ENCODE results near the gene PTBP3. TPM values are rescaled to one million over a fixed set of nuclear protein-coding genes. Genes with fewer than 3 reads are reported as not detected.

PTBP3 gene
- total and polyA plus RNA-seq, 2 experiments from 2014 or later: 14.7 to 26.5 TPM

DNA sequence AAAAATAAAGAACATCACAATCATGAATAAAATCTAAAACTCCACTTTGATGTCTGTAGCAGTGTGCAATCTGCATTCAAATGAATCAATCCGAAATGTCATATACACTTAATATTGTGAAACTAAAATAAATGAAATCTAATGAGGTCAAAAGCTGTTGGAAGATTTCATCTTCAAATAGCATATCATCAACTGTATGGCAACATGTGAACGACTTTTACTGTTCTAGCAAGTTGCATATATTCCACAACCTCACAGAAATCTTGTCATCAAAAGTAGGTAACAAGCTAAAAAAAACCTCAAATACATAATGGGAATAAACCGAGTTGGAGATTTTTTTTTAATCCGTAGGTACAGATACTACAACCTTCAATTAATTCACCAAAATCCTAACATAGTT is 1.2 kb downstream of the PTBP3 start:
- WGBS, 2 experiments (ENCODE audit: low coverage in 1 of 2, low lambda C conversion rate in 2 of 2, missing lambda C conversion rate in 2 of 2): 11 to 14% methylated on average over 4 of the region's 4 CpGs
- peak overlapping the region; percentile 61 for H2AFZ ChIP-seq
- TF ChIP-seq EZH2phosphoT487 (IDR thresholded peaks at IDR 0.05; ENCODE audit: insufficient read depth, low read depth) (no peak), EZH2 (IDR thresholded peaks at IDR 0.05; ENCODE audit: insufficient read depth, poor library complexity, severe bottlenecking) (no peak)
- peak overlapping the region; percentile 83 for H3K27ac ChIP-seq
- H3F3A ChIP-seq (ENCODE audit: insufficient read depth): peaks cover 25% of the 10 kb centered on the region
- H3K27me3 ChIP-seq (replicated peaks; ENCODE audit: insufficient read depth): no peaks in the 10 kb centered on the region
- DNase-seq: peak; percentile 36
- H3K4me3 ChIP-seq: peak overlapping the region; percentile 97
- no peaks in the 10 kb centered on the region for H3K9me2 ChIP-seq (ENCODE audit: insufficient read depth)
- H3K4me1 ChIP-seq (ENCODE audit: insufficient read depth): peaks cover 34% of the 10 kb centered on the region
- H3K9ac ChIP-seq: peak overlapping the region; percentile 90
- H3K36me3 ChIP-seq (ENCODE audit: low read depth): no peaks in the 10 kb centered on the region
- in situ Hi-C loops (cut with MboI): no loop called here
- H3K79me2 ChIP-seq (ENCODE audit: insufficient read depth): peaks cover 56% of the 10 kb centered on the region
- H4K20me1 ChIP-seq (ENCODE audit: insufficient read depth): peaks cover 7% of the 10 kb centered on the region; the same call in 1 of the 2 replicates
- no peaks in the 10 kb centered on the region for H3K9me3 ChIP-seq (ENCODE audit: low read depth)
- peak overlapping the region; percentile 83 for H3K4me2 ChIP-seq (ENCODE audit: unreplicated experiment)

DNA sequence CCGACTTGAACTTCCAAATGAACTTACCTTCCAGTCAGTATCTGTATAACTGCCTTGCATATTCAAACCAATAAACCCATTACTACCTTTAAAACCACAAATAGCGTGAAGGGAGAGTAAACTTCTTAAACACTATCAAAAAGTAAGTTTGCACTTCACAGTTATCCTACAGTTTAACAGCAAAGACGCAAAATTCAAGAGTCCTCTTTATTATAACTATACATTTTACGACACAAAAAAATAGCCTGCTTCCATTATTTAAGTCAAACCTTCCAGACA is 1.8 kb downstream of the PTBP3 start:
- Histone ChIP-seq H3K9me2 (ENCODE audit: insufficient read depth) (no peaks in the 10 kb centered on the region), H3K9me3 (ENCODE audit: low read depth) (no peaks in the 10 kb centered on the region), H3K27me3 (replicated peaks; ENCODE audit: insufficient read depth) (no peaks in the 10 kb centered on the region), H4K20me1 (ENCODE audit: insufficient read depth) (peaks cover 13% of the 10 kb centered on the region; the same call in 1 of the 2 replicates), H3K4me3 (peak overlapping the region; percentile 97), H3K36me3 (ENCODE audit: low read depth) (no peaks in the 10 kb centered on the region), H3K79me2 (ENCODE audit: insufficient read depth) (peaks cover 62% of the 10 kb centered on the region), H3K27ac (no peak overlapping the region), H3F3A (ENCODE audit: insufficient read depth) (peaks cover 25% of the 10 kb centered on the region), H3K9ac (peak overlapping the region; percentile 90), H3K4me1 (ENCODE audit: insufficient read depth) (peaks cover 36% of the 10 kb centered on the region), H3K4me2 (ENCODE audit: unreplicated experiment) (peak overlapping the region; percentile 83), H2AFZ (no peak overlapping the region)
- no peak for DNase-seq
- 96 to 97% methylated on average over 4 of the region's 4 CpGs for WGBS, 2 experiments (ENCODE audit: low coverage in 1 of 2, low lambda C conversion rate in 2 of 2, missing lambda C conversion rate in 2 of 2)
- in situ Hi-C loops (cut with MboI): no loop called here
- TF ChIP-seq EZH2phosphoT487 (IDR thresholded peaks at IDR 0.05; ENCODE audit: insufficient read depth, low read depth): no peak
- no peak for TF ChIP-seq EZH2 (IDR thresholded peaks at IDR 0.05; ENCODE audit: insufficient read depth, poor library complexity, severe bottlenecking)

DNA sequence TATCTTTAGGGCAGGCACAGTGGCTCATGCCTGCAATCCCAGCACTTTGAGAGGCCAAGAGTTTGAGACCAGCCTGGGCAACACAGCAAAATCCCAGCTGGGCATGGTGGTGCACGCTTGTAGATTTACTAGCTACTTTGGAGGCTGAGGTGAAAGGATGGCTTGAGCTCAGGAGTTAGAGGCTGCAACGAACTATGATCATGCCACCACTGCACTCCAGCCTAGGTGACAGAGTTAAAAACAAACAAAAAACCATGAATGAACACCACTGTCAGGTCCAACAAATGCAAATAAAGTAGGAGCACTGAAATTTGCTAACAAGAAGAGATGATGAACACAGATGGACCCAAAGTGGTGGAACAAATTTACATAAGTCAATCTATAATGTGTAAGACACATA is 4.9 kb downstream of the PTBP3 start:
- Histone ChIP-seq H3K4me3 (no peak overlapping the region), H3K9me2 (ENCODE audit: insufficient read depth) (no peaks in the 10 kb centered on the region), H3K27ac (no peak overlapping the region), H2AFZ (no peak overlapping the region), H3K27me3 (replicated peaks; ENCODE audit: insufficient read depth) (no peaks in the 10 kb centered on the region), H3K36me3 (ENCODE audit: low read depth) (no peaks in the 10 kb centered on the region), H3K4me2 (ENCODE audit: unreplicated experiment) (no peak overlapping the region), H3K79me2 (ENCODE audit: insufficient read depth) (peaks cover 92% of the 10 kb centered on the region), H3F3A (ENCODE audit: insufficient read depth) (peaks cover 18% of the 10 kb centered on the region), H3K9me3 (ENCODE audit: low read depth) (no peaks in the 10 kb centered on the region), H4K20me1 (ENCODE audit: insufficient read depth) (peaks cover 17% of the 10 kb centered on the region; the same call in 1 of the 2 replicates), H3K4me1 (ENCODE audit: insufficient read depth) (peaks cover 30% of the 10 kb centered on the region), H3K9ac (no peak overlapping the region)
- TF ChIP-seq EZH2phosphoT487 (IDR thresholded peaks at IDR 0.05; ENCODE audit: insufficient read depth, low read depth): no peak
- no peak for TF ChIP-seq EZH2 (IDR thresholded peaks at IDR 0.05; ENCODE audit: insufficient read depth, poor library complexity, severe bottlenecking)
- no peak for DNase-seq
- in situ Hi-C loops (cut with MboI): no loop called here
- WGBS, 2 experiments (ENCODE audit: low coverage in 1 of 2, low lambda C conversion rate in 2 of 2, missing lambda C conversion rate in 2 of 2): 97 to 98% methylated on average over 2 of the region's 2 CpGs

DNA sequence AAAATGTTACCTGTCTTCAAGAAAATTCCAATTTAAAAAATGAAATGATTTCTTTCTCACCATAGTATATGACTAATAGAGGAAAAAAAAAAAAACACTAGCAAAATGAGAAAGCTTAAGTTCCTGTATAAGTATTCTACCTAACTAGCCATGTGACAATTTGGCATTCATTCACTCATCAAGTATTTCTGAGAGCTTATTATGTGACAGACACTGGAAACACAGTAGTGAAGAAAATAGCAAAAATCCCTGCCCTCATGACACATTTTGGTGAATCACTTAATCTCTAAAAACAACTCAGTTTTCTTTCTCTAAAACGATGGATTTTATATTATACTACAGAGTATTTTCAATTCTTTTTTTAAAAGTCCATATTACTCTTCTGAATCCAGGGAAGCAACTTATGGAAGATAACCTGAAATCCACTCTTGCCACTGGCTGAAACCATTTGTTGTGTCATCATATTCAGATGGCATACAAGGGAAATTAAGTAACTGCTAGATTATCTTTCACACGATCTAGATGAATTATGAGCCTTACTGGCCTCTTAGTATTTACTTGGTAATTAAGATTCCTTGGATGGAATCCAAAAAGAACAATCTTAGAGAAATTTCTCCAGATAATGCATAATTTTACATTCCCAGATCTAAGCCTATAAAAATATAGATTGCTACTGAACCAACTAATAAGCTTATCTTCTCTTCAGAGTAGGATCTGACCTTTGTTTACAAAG is 5.5 kb downstream of the PTBP3 start:
- H3K27me3 ChIP-seq (replicated peaks; ENCODE audit: insufficient read depth): no peaks in the 10 kb centered on the region
- H3K9me3 ChIP-seq (ENCODE audit: low read depth): no peaks in the 10 kb centered on the region
- in situ Hi-C loops (cut with MboI): no loop called here
- H2AFZ ChIP-seq: no peak overlapping the region
- DNase-seq: peak; percentile 50
- H3K27ac ChIP-seq: no peak overlapping the region
- WGBS, 2 experiments (ENCODE audit: low coverage in 1 of 2, low lambda C conversion rate in 2 of 2, missing lambda C conversion rate in 2 of 2): 17 to 22% methylated on average over 2 of the region's 2 CpGs
- H3K4me2 ChIP-seq (ENCODE audit: unreplicated experiment): peak overlapping the region; percentile 3
- TF ChIP-seq EZH2phosphoT487 (IDR thresholded peaks at IDR 0.05; ENCODE audit: insufficient read depth, low read depth) (no peak), EZH2 (IDR thresholded peaks at IDR 0.05; ENCODE audit: insufficient read depth, poor library complexity, severe bottlenecking) (no peak)
- H3K4me1 ChIP-seq (ENCODE audit: insufficient read depth): peaks cover 30% of the 10 kb centered on the region
- H3K4me3 ChIP-seq: no peak overlapping the region
- H3K79me2 ChIP-seq (ENCODE audit: insufficient read depth): peaks cover 99% of the 10 kb centered on the region
- peaks cover 19% of the 10 kb centered on the region; the same call in 1 of the 2 replicates for H4K20me1 ChIP-seq (ENCODE audit: insufficient read depth)
- peaks cover 18% of the 10 kb centered on the region for H3F3A ChIP-seq (ENCODE audit: insufficient read depth)
- H3K36me3 ChIP-seq (ENCODE audit: low read depth): no peaks in the 10 kb centered on the region
- no peaks in the 10 kb centered on the region for H3K9me2 ChIP-seq (ENCODE audit: insufficient read depth)
- H3K9ac ChIP-seq: no peak overlapping the region
